WI38 (cell line): Measurements from ENCODE around the gene NCKAP5L.
"Not testable (repeated sequence)": the region's sequence is repeated elsewhere in the genome, so short reads cannot be mapped to it uniquely, and the experiment has no call there.

Experiments
- H3K4me3 ChIP-seq: 2 replicates; pipeline ENCODE4 v1.5.1; 2011; ENCODE audit warnings: low read depth, mild to moderate bottlenecking, control low read depth, low read length
- TF ChIP-seq, protein P1 (sequence below): IDR thresholded peaks from 2 replicates; pipeline ENCODE4 v1.5.1; 2012; ENCODE audit warnings: low read depth, mild to moderate bottlenecking, control low read depth, low read length

Gene NCKAP5L

GRCh38 chr12:49783917-49784676, 44.1 kb downstream of the NCKAP5L start:
- H3K4me3 ChIP-seq: no peak overlapping the region
- TF ChIP-seq, protein P1, sequence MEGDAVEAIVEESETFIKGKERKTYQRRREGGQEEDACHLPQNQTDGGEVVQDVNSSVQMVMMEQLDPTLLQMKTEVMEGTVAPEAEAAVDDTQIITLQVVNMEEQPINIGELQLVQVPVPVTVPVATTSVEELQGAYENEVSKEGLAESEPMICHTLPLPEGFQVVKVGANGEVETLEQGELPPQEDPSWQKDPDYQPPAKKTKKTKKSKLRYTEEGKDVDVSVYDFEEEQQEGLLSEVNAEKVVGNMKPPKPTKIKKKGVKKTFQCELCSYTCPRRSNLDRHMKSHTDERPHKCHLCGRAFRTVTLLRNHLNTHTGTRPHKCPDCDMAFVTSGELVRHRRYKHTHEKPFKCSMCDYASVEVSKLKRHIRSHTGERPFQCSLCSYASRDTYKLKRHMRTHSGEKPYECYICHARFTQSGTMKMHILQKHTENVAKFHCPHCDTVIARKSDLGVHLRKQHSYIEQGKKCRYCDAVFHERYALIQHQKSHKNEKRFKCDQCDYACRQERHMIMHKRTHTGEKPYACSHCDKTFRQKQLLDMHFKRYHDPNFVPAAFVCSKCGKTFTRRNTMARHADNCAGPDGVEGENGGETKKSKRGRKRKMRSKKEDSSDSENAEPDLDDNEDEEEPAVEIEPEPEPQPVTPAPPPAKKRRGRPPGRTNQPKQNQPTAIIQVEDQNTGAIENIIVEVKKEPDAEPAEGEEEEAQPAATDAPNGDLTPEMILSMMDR: no peak

- H3K4me3 ChIP-seq: not testable (repeated sequence)
These were observed 47.3 kb downstream of the NCKAP5L start for GRCh38 chr12:49780914-49781313.

DNA sequence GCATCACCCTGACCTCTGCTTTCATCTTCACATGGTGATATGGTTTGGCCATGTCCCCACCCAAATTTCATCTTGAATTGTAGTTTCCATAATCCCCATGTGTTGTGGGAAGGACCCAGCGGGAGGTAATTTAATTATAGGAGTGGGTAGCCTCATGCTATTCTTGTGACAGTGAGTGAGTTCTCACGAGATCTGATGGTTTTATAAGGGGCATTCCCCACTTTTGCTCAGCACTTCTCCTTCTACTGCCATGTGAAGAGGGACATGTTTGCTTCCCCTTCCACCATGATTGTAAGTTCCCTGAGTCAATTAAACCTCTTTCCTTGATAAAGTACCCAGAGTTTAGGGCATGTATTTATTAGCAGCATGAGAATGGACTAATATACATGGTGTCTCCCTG, 48.6 kb downstream of the NCKAP5L start:
- H3K4me3 ChIP-seq: no peak overlapping the region
- TF ChIP-seq, protein P1: no peak

GRCh38 chr12:49777800-49778748, 50.1 kb downstream of the NCKAP5L start:
- TF ChIP-seq, protein P1: peak; percentile 93
- H3K4me3 ChIP-seq: no peak overlapping the region

DNA sequence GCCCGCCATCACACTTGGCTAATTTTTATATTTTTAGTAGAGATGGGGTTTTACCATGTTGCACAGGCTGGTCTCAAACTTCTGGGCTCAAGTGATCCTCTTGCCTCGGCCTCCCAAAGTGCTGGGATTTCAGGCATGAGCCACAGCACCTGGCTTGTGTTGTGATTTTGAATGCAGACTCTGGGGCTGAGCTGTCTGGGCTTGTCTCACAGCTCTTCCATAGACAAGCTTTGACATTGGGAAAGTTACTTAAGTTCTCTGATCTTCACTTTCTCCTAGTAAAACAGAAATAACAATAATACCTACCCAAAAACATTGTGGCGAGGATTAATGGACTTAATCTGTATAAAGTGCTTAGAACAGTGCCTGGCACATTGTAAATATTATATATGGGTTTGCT, 50.9 kb downstream of the NCKAP5L start:
- H3K4me3 ChIP-seq: no peak overlapping the region
- TF ChIP-seq, protein P1: no peak

- TF ChIP-seq, protein P1: no peak
These were observed 51.4 kb downstream of the NCKAP5L start for GRCh38 chr12:49776858-49777257.

DNA sequence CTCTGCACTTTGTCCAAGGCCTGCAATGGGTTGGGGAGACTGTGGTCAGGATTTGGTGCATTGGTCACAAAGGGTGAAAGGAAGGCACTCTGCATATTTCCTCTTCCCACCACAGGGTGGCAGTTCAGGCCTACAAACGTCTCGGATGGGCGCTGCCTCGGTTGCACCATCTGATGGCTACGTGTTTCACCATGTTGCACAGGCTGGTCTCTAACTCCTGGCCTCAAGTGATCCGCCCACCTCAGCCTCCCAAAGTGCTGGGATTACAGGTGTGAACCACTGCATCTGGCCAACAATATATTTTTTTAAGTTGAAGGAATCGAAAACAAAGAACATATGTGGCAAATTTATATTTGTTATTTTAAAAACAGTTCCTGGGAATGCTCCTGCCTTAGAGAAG, 51.8 kb downstream of the NCKAP5L start:
- H3K4me3 ChIP-seq: no peak overlapping the region
- TF ChIP-seq, protein P1: peak; percentile 74

More at GRCh38 chr12:49776858-49777257, 51.4 kb downstream of the NCKAP5L start:
- no peak overlapping the region for H3K4me3 ChIP-seq

GRCh38 chr12:49773102-49773501, 55.1 kb downstream of the NCKAP5L start:
- H3K4me3 ChIP-seq: not testable (repeated sequence)
